Coronary artery (tissue), 2 donors: Measurements from ENCODE around the gene PDHX.
"Not testable (repeated sequence)": the region's sequence is repeated elsewhere in the genome, so short reads cannot be mapped to it uniquely, and the experiment has no call there.

Source experiments
- DNase-seq: peaks from one replicate; pipeline ENCODE4 v3.0.0-alpha.2; 2017; ENCODE audit warnings: low spot score
- H3K27ac ChIP-seq, 2 donors: fragments of 200-600 bp; sonication (generic); one replicate each; pipeline ENCODE4 v1.5.1; 2016 to 2019
- H3K4me3 ChIP-seq: fragments of 200-600 bp; sonication (generic); 2 replicates; pipeline ENCODE4 v1.5.1; 2016; ENCODE audit warnings: mild to moderate bottlenecking, moderate library complexity
- TF ChIP-seq, protein P1 (sequence below): fragments of 200-600 bp; sonication (generic); IDR thresholded peaks from one replicate; pipeline ENCODE4 v1.5.1; 2019; ENCODE audit warnings: antibody characterized with exemption

Gene PDHX

DNA sequence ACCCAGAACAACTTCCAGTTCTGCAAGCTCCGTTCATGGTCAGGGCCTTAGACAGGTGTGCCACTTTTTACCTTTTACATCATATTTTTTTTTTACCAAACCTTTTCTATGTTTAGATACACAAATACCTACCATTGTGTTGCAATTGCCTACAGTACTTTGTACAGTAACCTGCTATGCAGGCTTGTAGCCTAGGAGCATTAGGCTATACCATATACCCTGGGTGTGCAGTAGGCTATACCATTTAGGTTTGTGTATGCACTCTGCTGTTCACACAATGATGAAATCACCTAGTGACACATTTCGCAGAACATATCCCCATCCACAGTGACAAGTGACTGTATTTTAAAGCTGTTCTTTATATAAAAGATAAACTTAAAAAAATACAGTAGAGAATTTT is 29.8 kb upstream of the PDHX start:
- Histone ChIP-seq H3K4me3 (no peak overlapping the region), H3K27ac (no peak overlapping the region)
- no peak for DNase-seq
- TF ChIP-seq, protein P1, sequence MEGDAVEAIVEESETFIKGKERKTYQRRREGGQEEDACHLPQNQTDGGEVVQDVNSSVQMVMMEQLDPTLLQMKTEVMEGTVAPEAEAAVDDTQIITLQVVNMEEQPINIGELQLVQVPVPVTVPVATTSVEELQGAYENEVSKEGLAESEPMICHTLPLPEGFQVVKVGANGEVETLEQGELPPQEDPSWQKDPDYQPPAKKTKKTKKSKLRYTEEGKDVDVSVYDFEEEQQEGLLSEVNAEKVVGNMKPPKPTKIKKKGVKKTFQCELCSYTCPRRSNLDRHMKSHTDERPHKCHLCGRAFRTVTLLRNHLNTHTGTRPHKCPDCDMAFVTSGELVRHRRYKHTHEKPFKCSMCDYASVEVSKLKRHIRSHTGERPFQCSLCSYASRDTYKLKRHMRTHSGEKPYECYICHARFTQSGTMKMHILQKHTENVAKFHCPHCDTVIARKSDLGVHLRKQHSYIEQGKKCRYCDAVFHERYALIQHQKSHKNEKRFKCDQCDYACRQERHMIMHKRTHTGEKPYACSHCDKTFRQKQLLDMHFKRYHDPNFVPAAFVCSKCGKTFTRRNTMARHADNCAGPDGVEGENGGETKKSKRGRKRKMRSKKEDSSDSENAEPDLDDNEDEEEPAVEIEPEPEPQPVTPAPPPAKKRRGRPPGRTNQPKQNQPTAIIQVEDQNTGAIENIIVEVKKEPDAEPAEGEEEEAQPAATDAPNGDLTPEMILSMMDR, result no peak

DNA sequence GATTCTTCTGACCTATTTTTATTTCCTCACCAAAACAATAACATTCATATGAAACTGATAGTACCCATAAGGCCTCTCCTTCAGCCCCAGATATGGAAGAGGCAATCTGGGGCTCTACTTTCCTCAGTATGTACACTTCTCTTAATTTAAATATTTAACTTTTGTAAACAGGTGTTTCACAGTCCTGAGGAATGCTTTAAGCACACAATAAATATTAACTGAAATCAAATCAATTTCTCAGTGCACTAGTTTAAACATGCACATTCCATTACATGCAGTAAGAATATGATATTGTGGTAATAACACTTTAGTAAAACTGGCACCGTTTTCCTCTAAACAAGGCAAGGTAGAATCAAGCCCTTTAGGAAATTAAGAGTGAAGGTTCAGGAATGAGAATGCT is 29.2 kb upstream of the PDHX start:
- no peak for DNase-seq
- TF ChIP-seq, protein P1, result no peak

DNA sequence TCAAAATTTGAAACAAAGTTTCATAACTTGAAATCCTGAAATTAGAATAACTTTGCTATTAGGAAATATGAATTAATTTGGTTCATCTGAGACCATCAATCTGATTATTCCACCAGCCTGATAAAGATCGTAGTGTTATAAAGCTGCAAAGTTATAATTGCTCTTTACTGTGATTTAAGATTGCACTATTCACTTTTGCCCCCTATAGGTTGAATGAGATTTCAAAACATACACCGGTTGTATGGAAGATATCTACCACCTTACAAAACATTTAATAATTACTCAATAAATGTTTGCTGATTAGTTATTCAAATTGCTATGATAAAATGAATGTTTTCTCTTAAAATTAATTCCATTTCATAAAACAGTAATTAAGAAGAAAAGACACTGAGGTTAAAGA is 26.3 kb upstream of the PDHX start:
- H3K4me3 ChIP-seq, result no peak overlapping the region
- H3K27ac ChIP-seq, result no peak overlapping the region
- TF ChIP-seq, protein P1, result no peak
- no peak for DNase-seq

More for the DNA sequence above, 29.2 kb upstream of the PDHX start:
- no peak overlapping the region for H3K27ac ChIP-seq
- no peak overlapping the region for H3K4me3 ChIP-seq

DNA sequence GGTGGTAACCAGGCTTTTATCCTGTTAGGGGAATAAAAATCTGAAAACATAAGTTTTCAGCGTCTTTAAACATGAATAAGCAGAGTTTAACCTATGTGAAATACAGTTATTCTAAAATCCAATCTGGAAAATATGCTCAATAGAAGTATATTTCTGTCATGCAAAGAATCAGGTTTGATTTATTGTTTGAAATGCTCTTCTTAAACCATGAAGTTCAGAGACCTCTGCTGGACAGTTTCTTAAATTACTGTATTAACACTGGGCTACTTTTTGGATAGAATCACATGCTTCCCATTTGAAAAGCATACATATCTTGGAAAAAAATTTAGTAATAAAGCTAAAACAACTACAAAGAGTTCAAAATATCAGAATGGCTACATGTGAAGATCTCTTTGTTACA is 25.6 kb upstream of the PDHX start:
- no peak for DNase-seq
- no peak overlapping the region for H3K27ac ChIP-seq
- no peak overlapping the region for H3K4me3 ChIP-seq
- TF ChIP-seq, protein P1, result no peak

DNA sequence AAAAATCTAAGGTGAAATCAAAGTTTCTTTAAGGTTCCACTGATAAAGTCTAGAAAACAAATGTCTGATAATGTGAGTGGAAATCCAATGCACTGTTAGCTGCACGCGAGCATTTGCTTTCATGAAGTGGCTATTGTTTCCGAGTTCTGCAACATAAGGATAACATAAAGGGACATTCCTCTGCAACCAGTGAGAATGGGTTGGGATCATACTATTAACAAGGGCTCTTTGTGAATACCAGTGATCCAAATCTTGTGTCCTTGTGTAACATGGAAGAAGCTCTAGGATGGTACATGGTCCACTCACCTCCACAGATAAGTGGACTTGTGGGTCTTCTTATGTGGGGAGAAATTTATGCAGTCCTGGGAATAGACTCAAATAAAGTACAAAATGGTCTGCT is 24.8 kb upstream of the PDHX start:
- DNase-seq, result no peak
- TF ChIP-seq, protein P1, result no peak

DNA sequence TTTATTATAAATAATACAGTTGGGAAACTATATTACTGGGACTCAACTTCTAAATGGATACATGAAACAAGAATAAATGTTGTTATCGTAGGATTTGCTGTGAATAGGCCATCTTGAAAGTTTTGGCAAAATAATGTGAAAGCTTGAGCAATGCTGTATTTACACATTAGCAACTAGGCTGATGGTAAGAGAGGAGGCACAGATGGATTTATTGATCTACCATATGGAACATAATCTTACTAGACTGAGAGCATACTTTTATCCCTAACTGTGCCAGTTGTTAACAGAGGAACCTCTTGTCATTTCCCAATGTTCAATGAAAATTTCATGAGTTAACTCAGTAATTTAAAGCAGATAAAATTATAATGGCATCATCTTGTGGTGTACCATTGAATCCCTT is 23.0 kb upstream of the PDHX start:
- Histone ChIP-seq H3K4me3 (no peak overlapping the region), H3K27ac (no peak overlapping the region)
- TF ChIP-seq, protein P1, result no peak
- no peak for DNase-seq

More for the DNA sequence above, 24.8 kb upstream of the PDHX start:
- Histone ChIP-seq H3K27ac (no peak overlapping the region), H3K4me3 (no peak overlapping the region)

DNA sequence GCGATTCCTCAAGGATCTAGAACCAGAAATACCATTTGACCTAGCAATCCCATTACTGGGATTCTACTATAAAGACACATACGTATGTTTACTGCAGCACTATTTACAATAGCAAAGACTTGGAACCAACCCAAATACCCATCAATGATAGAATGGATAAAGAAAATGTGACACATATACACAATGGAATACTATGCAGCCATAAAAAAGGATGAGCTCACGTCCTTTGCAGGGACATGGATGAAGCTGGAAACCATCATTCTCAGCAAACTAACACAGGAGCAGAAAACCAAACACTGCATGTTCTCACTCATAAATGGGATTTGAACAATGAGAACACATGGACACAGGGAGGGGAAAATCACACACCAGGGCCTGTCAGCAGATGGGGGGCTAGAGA is 20.2 kb upstream of the PDHX start:
- not testable (repeated sequence) for H3K27ac ChIP-seq, H3K4me3 ChIP-seq, DNase-seq
